ENCODE measurements around the gene EML1.
A peak's percentile ranks its signal among the peaks of the same experiment; 100 is the strongest.

Gene EML1

DNA sequence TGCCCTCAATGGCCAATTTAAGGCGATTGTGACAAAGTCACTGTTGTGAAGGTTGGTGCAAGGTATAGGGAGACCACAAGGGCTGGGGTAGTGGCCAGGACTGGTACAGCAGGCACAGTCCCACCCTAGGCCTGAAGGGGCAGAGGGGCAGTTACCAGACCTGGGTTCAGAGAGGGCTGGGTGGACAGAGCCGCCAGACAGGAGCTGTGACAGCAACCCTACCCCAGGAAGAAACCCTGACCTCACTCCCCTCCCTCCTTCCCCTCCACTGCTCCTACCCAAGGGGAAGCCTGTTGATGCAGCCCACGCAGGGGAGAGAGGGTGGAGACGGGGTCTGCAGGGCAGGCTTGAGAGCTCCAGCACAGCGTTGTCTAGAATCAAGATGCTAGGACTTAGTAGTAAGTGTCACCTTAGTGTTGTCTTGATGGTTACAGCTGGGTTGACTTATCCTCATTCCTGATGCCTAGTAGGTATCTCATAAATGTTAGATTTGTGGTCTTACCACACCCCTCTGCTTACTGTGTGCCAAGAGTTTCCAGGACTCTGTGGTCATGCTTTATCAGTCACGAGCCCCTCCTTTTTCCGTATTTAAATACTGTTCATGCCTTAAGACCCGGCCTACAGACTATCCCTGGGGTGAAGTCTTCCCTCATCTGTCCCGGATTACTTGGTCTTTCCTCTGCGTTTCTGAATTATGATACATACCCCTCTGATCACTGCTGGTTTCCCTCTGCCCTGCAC, 14.4 kb downstream of the EML1 start:
- peak; percentile 3 for DNase-seq

GRCh38 chr14:99808154-99808505, 14.9 kb downstream of the EML1 start:
- no peak for DNase-seq

- DNase-seq = no peak
Measured at GRCh38 chr14:99808515-99808914, 15.3 kb downstream of the EML1 start.

- peak; percentile 4 for DNase-seq
Measured at GRCh38 chr14:99809360-99809759, 16.1 kb downstream of the EML1 start.

GRCh38 chr14:99809859-99810558, 16.8 kb downstream of the EML1 start:
- DNase-seq = no peak

DNA sequence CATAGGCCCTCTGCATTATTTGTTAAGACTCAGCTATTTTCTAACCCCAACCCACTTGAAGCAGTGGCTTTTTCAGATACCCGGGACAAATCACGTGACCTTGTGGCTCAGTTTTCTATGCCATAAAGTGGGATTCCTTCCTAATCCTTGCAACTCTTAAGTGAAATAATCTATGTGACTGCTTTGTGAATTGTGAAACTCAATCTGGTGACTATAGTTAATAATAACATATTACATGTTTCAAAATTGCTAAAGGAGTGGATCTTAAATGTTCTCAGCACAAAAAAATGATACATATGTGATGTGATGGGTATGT, 17.3 kb downstream of the EML1 start:
- DNase-seq = no peak

- DNase-seq = no peak
Measured at GRCh38 chr14:99812096-99812750, 19.0 kb downstream of the EML1 start.

- no peak for DNase-seq
Measured at GRCh38 chr14:99812892-99813291, 19.7 kb downstream of the EML1 start.

DNA sequence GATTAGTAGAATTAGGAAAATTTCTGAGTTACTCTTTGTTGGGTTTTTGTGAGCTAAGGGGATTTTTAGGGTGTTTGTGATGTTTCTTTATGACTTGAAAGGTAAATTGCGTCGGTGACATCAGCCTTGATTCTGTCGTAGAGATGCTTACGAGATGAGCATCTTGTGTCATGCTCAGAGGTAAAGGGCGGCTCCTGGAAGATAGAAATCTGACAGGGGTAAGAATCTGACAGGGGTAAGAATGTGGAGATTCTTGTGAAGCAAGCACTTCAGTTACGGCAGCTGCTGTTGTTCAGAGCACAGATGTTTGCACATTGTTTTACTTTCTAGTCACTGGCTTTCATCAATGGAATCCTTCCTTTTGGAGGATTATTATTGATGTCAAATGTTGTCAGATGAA, 22.5 kb downstream of the EML1 start:
- DNase-seq = no peak

DNA sequence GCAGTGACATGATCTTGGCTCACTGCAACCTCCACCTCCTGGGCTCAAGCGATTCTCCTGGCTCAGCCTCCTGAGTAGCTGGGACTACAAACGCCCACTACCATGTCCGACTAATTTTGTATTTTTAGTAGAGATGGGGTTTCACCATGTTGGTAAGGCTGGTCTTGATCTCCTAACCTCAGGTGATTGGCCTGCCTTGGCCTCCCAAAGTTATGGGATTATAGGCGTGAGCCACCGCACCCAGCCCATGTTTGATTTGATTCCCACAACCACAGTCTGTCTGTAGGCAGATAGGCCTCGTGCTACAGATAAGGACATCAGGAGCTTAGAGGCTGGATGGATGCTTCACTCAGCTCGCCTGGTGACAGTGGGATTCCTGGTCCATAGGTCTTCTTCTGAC, 23.0 kb downstream of the EML1 start:
- DNase-seq = peak; percentile 4

- no peak for DNase-seq
Measured at GRCh38 chr14:99816642-99817041, 23.4 kb downstream of the EML1 start.

DNA sequence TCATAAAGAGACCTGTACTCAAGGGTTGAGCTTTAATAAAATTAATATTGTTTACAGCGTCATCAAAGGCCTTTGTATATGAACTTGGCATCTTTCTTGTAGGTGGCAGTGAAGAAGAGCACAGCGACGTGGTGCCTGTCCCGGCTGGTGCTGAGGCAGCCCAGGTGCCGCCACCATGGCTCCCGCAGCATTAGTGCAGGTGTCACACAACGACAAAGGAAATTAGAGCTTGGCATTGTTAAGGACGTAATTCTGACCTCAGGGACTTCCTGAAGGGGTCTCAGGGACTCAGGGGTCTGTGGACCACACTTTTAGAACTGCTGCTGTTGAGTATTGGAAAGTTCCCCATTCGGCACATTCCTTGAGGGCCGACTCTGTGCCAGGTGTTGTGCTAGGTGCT, 24.1 kb downstream of the EML1 start:
- no peak for DNase-seq

DNA sequence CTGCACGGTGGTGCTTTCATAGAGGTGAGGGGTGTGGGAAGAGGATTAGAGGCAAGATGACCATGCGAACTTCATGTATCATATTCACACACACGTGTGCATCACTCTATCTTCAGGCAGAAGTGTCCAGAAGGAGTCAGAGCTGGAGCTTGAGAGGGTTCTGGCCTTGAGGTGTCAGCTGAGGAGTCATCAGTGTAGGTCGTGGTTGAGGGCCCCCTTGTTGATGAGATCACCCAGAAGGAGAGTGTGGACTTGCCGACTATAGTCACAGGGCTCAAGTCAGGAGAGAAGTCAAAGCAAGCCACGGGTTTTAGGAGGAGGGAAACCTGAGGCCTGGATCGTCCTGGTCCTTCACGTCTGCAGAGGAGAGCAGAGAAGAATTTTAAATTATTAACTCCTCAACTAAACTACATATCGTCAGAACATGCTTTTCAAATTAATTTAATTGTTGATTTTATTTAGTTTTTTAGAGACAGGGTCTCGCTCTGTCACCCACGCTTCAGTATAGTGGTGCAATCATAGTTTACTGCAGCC, 25.4 kb downstream of the EML1 start:
- DNase-seq = no peak

- DNase-seq = no peak
Measured at GRCh38 chr14:99819514-99819913, 26.3 kb downstream of the EML1 start.

DNA sequence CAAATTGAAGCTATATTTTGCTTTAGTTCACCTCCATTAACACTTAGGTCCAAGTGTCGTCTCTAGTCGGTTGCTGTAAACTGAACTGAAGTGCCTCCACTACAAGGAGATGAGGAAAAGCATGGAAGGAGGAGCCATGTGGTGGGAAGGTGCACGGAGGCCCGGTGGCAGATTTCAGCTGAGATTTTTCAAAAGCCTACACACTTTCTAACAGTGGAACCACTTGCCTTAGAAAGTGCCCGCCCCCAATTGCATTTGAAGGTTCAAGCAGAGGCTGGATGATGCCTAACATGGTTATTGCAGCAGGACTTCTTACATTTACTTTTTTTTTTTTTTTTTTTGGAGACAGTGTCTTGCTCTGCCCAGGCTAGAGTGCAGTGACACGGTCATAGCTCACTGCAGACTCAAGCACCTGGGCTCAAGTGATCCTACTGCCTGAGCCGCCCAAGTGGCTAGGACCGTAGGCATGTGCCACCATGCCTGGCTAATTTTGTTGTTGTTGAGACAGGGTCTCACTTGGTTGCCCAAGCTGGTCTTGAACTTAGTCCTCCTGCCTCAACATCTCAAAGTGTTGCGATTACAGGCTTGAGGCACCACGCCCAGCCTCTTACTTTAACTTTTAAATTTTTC, 27.6 kb downstream of the EML1 start:
- DNase-seq = no peak

DNA sequence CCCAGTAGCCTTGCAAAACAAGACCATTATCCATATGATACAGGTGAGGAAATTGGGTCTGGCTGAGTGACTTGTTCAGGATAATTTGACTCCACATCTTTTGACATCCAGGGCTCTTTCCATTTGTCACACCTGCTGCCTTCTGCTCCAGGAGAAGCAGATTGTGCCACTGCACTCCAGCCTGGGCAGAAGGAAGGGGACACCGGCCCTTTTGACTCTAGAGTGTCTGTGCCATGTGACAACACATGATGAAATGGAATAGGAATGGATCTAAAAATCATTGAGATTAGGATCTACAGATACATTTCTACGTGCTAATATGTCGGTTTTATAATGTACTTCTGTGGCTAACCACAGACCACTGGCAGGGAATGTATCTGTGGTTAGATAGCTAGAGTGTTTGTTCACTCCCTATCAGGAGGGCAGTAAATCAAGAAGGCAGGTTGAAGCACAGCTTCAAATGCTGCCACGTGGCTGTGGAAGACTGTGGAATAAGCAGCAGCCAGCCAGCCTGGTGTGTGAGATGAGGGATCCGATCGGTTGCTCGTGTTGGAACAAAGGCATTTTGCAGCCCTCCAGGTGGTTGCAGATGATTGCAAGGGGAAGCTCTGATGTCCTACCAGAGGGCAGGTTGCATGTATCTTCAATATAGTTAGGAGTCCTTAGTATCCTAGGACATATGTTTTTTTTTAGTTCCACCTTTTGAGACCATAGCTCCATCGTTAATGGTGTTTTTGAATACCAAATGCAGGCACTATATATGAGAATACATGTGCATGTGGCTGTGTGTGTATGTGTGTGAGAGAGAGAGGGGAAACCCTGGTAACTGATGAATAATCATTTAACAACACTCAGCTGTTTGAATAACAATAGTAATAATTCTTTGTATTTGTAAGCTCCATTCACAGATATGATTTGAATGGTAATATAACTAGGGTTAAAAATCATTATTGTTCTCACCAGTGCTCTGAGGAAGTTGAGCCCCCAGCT, 28.6 kb downstream of the EML1 start:
- peak; percentile 70 for DNase-seq

DNA sequence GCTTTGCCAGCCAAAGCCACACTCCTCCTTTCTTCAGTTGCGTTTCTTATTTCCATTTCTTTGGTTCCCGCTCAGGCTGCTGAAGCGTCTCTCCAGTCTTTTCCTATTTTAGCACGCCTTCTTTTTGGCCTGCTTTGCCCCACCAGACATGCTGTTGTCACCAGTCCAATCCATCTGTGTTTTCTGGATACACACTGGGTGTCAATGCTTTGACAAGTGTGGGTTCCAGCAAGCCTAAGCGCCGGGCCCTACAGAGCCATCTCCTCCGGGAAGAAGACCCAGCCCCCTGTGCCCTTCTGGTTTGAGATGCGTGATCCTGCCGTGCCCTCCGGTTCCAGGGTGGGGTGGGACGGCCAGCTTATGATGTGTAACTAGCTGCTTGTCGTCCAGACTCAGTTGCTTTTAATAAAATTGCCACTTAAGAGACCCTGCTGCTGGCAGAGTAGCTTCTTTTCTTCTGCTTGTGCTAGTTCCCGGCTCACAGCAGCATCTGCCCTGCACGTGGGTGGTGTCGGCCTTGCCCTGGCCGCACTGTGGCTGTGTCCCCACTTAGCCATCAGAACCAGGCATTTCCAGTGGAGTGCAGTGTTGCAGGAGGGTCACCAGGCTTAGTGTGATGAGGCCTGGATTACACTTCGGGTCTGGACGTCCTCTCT, 29.7 kb downstream of the EML1 start:
- DNase-seq = no peak

GRCh38 chr14:99824776-99825175, 31.6 kb downstream of the EML1 start:
- no peak for DNase-seq

DNA sequence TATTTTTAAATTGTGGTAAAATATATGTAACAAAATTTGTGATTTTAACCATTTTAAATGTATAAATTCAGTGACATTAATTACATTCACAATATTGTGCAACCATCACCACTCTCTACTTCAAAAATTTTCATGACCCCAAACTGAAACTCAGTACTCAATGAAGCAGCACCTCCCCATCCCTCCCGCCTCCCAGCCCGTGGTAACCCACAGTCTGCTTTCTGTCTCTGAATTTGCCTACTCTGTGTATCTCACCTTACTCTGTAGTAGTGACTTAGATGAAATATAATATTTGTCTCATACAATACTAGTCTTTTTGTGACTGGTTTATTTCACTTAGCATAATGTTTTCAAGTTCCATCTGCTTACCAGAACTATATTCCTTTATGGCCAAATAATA, 36.2 kb downstream of the EML1 start:
- no peak for DNase-seq

DNA sequence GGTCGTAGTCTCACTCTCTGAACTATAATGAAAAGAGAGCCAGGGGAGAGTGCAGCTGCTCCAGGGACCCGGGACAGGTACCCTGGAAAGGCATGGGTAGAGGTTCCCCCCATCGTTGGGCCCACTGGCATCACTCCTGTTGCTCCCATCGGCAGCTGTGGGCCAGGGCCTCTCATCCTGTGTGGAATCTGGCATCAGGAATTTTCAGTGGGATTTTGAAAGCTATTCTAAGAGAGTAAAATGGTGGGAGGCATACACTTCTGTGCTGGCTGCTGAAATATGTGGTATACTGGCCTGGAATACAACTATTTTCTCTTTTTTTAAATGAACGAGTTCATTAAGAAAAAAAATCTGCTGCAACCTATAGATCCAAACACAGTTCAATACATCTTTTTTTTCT, 38.1 kb downstream of the EML1 start:
- no peak for DNase-seq

DNA sequence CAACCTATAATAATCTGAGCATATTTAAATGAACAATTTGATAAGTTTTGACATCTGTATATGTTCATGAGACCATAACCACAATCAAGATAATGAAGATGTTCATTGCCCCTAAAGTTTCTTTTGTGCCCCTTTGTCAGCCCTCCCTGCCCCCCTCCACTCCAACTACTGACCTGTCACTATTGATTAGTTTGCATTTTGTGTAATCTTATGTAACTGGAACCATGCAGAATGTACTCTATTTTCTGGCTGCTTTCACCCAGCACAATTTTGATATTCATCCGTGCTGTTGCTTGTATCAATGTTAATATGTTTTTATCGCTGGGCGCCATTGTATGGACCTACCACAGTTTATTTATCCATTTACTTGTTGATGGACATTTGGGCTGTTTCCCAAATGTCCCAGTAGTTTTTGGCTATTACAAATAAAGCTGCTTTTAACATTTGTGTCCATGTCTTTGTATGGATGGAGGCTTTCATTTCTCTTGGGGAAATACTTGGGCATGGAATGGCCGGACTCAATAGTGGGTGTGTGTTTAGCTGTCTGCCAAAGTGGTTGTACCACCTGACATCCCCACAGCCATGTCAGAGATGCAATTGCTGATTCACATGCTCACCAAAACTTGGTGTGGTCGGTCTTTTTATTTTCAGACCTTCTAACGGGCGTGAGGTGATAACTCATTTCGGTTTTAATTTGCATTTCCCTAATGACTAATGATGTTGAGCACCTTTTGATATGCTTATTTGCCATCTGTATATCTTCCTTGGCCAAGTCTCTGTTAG, 38.9 kb downstream of the EML1 start:
- no peak for DNase-seq

Measured in OCI-M1 (cell line).